Ramos (cell line): ENCODE measurements around the gene SPATA31D1.
"Not testable (repeated sequence)": the region's sequence is repeated elsewhere in the genome, so short reads cannot be mapped to it uniquely, and the experiment has no call there.

Experiments used
- in situ Hi-C: fragments of 300-500 bp; cut with MboI; formaldehyde crosslinking; loops from one replicate; pipeline ENCODE4 v1.14.3; 2022; ENCODE audit warnings: low sequenced_read_pairs; ENCODE audit not compliant: unreplicated experiment

SPATA31D1 gene

DNA sequence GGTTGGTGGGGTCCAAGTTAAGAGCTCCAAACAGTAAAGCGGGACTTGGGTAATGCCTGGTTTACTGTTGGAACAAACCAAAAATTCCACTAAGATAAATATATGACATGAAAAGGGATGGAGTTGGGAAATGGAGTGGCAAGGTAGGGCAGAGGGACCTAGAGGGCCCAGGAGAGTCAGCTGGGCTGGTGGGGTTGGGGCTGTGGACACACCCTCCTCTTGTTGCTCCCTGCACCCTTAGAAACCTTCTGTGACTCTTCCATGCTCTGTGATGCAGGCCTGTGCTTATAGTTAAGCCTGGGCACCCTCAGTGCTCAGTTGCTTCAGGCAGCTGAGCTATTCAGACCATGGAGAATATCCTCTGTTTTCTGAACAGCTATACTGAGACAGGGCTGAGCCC, at the start of gene SPATA31D1:
TSS of gene SPATA31D1 (plus strand) at position 301 of the 400 bp plus-strand sequence. CDS start at position 348, 47 bp downstream.
- in situ Hi-C loops: not testable (repeated sequence)

DNA sequence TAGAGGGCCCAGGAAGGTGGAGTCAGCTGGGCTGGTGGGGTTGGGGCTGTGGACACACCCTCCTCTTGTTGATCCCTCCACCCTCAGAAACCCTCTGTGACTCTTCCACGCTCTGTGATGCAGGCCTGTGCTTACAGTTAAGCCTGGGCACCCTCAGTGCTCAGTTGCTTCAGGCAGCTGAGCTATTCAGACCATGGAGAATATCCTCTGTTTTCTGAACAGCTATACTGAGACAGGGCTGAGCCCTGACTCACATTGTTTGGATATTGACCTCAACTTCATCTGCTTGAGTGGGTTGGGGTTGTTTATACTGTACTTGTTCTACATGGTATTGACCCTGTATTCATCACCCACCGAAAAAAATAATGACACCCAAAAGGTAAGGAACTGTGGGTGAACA, 45.2 kb upstream of the SPATA31D1 start, which contains the start of gene SPATA31D3:
TSS of gene SPATA31D3 (plus strand) at position 108 of the 400 bp plus-strand sequence. CDS start at position 194, 86 bp downstream.
- in situ Hi-C loops: not testable (repeated sequence)

DNA sequence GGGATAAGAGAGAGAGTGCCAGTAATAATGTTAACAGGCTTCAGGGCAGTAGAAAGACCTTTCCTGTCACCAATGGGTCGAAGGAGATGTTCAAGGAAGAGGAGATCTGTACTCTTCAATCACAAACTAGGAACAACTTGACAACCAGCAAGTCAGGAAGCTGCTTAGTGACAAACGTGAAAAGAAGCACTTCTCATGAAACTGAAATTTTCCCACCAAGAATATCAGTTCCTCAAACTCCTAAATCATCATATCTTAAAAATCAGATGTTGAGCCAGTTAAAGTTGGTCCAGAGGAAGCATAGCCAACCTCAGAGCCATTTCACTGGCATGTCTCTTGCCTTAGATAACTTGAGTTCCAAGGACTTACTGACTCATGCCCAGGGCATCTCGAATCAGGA, 39.9 kb upstream of the SPATA31D1 start:
- in situ Hi-C loops: not testable (repeated sequence)

DNA sequence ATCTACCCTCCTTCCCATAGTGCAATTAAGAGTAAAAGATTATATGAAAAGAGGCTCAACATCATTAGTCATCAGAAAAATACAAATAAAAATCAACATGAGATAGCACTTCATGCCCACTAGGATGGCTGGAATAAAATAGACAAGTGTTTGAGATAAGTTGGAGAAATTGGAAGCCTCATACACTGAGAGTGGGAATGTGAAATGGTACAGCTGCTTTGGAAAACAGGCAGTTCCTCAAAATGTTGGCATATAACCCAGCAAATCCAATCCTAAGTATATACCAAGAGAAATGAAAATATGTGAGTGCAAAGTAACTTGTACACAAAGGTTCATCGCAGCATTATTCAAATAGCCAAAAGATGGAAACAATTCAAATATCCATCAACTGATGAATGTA, 35.5 kb upstream of the SPATA31D1 start:
- in situ Hi-C loops: no loop called here

DNA sequence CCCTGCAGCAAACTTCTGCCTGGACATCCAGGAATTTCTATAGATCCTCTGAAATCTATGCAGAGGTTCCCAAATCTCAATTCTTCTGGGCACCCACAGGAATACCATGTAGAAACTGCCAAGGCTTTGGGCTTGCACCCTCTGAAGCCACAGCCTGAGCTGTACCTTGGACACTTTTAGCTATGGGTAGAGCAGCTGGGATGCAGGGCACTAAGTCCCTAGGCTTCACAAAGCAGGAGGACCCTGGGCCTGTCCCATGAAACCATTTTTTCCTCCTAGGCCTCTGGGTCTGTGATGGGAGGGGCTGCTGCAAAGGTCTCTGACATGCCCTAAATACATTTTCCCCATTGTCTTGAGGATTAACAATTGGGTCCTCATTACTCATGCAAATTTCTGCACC, 32.9 kb upstream of the SPATA31D1 start:
- in situ Hi-C loops: no loop called here

DNA sequence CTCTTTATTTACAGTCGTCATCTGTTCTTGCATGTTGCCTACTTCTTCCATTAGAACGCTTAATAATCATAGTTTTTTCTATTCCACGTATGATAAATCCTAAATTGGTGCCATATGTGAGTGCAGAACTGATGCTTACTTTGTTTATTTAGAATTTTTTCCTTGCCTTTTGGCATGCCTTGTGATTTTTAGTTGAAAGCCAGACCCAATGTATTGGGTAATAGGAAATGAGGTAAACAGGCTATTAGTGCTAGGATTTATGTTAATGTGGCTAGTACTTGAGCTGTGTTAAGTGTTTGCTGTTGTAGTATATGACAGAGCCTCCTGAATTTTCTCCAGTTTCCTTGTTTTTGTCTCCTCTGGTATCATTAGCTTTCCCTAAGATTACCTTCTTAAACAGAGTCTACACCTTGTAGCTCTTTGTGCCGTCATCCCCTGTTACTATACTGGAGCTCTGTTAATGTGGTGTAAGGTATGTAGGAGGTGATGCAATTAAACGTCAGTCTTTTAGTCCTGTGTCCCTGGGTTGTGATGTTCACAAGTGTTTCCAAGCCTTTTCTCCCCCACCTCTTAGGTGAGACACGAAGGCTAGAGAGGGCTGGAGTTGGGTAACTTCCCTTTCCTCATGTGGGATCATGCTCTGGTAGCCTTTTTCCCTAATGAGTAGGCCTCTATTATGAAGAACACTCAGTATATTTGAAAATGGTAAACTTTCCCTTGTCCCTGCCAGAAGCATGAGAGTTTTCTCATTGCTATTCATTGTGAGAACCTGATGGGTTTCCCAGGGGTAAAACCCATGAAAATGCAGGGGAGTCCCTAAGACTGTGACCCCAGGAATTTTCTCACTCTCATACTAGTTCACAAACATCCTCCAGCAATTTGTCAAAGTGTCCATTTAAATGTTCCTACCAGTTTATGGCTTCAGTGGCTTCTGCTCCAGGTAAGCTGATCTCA, 24.1 kb upstream of the SPATA31D1 start:
- in situ Hi-C loops: no loop called here

DNA sequence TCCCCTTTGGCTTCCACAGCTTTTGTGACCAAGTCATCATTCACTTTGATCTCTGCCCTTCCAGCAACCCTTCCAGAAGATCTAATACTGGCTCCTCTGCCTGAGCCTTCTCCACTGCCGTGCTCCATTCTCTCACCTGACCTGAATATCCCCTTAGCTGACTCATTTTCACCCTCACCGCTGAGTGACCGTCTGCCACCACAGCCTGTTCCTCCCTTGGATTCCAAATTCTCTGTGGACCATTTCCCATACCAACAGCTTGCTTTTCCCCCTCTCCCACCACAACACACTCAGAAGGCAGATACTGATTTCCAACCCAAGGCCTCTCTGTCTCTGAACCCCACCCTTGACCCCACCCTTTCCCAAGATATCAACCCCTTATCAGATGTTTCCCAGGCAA, 20.5 kb upstream of the SPATA31D1 start:
- in situ Hi-C loops: no loop called here

DNA sequence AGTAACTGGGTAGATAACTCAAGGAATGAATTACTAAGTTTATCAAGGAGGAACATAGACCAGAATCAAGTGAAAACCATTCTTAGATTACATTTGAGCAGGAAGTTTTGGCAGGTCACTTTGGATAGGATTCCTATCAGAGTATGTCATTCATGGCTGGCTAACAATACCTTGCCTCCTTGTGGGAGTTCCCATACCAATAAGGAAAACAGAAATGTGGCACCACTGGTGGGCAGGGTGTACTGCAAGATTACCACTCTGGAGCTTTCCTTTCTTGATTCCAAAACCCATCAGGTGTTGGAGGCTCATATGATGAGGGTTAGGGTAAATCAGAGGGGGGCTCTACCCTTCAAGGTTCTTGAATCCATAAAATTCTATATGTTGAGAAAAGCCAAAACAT, 18.6 kb upstream of the SPATA31D1 start:
- in situ Hi-C loops: no loop called here

DNA sequence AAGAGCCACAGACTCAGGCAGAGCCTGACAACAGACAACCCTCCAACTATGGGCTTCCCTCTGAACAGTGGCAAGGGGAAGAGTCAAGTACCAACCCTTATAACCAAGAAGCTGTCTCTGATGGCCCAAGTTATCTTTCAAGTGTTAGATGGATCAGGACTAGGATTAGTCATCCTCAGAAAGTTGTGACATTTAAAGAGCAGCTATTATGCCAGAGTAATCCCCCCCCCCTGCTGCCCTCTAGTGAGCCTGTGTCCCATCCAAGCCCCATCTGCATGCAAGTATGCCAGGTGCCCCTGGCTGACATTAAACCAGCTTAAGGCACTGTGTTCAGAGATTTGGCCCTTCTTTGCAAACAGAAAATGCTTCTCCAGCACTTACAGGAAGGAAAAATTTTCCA, 16.8 kb upstream of the SPATA31D1 start:
- in situ Hi-C loops: no loop called here

DNA sequence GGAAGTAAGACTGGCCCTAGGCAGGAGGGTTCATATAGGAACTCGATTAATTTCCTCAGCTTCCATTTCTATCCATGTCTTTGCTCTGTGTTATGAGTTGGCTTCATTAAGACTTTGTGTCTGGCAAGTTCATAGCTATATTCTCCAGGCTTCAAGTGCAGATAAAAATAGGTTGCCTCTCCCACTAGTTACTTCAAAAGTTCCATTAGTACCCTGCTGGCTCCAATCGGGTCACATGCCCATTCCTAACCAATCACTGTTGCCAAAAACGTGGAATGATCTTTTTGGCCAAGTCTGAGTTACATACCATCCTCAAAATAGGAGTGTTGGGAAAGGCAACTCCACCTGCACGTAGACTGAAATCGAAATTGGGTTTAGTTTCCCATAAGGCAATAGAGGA, 13.8 kb upstream of the SPATA31D1 start:
- in situ Hi-C loops: no loop called here

DNA sequence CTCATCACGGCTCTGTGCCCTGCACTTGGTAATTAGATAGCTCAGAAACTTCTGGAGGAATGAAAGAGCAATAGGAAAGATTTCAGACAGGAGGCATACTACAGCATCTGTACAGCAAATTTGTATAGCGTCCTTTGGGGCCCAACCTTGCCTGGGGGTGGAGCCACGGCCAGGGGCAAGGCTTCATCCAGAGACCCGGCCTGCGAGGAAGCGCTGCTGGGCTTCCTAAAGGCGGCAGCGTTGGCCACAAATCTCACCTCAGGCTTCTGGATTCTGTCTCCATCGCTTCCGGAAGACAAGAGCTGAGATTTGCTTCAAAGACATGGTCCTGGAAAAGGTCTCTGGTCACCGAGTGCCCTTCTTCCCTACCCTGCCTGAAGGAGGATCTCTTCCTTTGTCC, 12.2 kb upstream of the SPATA31D1 start:
- in situ Hi-C loops: no loop called here

DNA sequence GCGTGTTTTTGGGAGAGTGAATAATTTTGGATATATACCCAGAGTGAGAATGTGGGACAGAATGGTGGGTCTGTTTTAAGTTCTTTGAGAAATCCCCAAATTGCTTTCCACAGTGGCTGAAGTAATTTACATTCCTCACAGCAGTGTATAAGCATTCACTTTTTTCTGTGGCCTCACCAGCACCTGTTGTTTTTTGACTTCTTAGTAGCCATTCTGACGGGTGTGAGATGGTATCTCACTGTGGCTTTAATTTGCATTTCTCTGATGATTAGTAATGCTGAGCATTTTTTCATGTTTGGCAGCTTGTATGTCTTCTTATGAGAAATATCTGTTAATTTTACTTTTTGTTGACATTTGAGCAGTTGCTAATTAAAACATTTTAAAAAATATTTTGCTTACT, 9.4 kb upstream of the SPATA31D1 start:
- in situ Hi-C loops: no loop called here

DNA sequence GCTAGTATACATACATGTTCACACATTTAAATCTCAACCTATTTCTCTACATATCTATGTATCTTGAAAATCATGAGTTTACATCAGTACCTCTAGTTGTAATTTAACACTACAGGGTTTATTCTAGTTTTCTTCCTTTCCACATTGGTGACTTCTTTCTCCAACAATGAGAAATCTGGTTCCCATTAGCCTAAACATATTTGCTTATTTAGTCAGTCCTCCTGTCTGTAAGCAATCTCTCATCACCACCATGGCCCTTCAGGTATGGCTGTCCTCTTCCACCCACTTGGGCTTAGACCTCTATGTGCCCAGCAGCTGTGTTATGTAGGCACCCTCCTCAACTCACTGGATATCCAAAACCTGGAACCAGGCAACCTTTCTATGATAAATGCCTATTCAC, 8.0 kb upstream of the SPATA31D1 start:
- in situ Hi-C loops: no loop called here

DNA sequence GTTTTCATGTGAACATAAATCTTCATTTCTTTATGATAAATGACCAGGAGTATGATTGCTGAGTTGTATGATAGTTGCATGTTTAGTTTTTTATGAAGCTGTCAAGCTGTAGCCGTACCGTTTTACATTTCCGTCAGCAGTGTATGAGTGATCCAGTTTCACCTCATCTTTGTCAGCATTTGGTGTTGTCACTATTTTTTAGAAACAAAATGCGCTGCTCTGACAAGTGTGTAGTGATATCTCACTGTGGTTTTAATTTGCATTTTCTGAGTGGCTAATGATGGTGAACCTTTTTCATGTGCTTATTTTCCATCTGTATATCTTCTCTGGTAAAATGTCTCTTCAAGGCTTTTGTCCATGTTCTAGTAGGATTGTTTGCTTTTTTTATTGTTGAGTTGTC, 6.7 kb upstream of the SPATA31D1 start:
- in situ Hi-C loops: no loop called here

DNA sequence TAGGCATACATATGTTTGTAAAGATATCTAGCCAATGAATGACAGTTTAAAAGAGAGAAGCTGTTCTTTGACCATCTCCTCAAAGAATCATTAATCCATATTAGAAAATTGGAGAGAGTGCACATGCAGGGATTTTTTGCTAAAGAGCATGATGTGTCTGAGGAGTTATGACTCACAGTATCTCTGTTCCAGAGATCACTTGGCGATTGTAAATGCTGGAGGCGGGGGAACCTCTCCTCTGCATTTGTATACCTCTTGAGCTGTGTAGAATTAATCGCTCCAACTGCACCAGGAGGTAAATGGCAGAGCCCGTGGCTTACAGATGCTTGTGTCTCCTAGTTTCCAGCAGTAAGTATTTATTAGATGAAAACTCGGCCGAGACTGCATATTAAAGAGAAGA, 3.6 kb upstream of the SPATA31D1 start:
- in situ Hi-C loops: no loop called here

DNA sequence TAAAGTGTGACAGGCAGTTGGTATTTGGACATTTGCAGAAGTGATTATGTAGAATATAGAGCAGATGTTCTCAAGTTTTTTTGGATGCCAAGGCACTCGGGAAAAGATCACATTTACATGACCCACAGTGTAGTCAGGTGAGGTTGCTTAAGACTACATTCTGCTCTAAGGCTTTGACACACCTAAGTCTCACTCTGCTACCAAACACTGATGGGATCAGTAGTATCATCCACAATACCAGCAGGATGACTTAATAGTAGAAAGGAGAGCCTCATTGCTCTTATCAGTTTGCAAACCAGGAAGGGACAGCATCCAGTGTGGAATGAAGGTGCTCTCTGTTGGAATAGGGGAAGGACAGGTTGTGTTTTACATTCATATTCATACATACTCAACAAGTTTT, 2.5 kb upstream of the SPATA31D1 start:
- in situ Hi-C loops: no loop called here

DNA sequence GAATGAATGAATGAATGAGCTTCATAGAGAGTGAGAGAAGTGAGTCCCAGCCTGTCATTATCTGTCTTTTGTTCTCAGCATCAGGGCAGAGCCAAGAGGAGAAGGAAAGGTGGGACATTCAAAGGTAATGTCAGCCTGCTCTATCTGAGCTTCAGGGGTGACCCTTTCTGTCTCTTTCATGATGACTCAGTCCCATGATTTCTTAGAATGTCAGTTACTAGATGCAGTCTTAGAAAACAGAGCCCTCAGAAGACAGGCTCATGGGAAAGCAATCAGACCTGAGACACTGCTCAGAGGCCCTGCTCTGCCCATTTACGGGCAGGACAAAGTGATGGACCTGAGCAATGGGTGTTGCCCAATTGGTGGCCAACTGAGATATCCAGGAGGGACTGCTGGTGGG, 1.1 kb downstream of the SPATA31D1 start:
- in situ Hi-C loops: no loop called here

DNA sequence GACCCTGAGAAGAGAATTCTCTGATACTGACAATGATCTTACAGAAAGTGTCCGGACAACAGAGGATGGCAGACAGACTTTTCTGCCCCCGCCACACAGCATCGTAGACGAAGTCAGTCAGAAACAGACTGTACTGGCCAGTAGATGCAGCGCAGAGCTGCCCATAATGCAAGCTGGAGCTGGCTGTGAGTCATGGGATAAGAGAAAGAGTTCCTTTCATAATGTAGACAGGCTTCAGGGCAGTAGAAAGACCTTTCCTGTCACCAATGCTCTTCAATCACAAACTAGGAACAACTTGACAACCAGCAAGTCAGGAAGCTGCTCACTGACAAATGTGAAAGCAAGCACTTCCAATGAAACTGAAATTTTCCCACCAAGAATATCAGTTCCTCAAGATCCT, 5.1 kb downstream of the SPATA31D1 start:
- in situ Hi-C loops: no loop called here

DNA sequence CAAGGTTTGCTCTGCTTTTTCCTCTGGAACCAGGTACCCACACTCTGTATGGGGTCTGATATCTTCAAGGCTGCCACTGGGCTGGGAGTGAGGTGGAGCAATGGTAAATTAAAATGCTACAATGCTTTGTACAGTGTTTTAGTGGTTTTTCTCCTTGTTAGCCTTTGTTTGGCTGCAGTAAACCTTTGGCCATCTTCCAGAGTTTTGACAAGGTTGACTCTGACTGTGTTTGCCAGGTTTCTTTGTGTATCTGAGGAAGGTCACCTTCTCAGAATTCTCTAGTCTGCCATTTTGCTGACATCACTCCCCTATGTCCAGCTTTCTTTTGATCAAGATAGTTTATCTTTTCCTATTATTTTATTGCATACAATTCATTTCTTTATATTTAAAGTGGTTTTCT, 11.2 kb downstream of the SPATA31D1 start:
- in situ Hi-C loops: no loop called here

DNA sequence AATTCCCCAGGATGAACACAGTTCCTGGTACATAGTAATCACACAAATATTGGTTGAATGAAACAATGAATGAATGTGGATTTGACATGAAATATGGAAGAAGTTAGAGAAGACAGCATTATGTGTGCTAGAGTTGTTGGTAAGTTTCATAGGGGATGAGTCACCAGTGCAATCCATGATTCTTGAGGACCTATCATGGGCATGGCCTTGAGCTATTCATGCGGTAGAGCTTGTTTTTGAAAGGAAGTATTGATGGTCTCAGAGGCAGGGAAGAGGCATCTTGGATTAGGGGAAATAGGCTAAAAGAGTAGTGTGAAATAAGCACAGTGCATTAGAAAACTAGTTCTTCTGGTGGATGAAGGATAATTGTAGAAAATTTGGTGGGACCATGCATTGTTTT, 22.1 kb downstream of the SPATA31D1 start:
- in situ Hi-C loops: no loop called here

DNA sequence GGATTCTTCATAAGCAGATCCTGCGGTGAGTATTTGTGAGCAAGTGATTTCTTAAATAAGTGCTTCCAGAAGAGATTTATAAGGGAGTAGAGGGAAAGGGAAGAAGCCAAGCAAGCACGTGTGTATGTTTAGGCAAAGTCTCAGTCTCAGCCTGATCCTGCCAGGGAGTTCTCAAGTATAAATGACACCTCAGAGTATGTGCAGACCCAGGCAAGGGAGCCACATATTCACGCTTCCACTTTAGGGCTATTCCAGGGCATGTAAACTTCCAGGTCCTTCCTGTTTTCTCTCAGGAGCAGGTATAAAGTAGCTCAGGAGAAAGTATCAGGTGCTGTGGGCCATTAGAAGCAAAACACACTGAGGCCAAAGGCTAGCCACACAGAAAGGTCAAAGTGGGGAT, 22.6 kb downstream of the SPATA31D1 start:
- in situ Hi-C loops: no loop called here

DNA sequence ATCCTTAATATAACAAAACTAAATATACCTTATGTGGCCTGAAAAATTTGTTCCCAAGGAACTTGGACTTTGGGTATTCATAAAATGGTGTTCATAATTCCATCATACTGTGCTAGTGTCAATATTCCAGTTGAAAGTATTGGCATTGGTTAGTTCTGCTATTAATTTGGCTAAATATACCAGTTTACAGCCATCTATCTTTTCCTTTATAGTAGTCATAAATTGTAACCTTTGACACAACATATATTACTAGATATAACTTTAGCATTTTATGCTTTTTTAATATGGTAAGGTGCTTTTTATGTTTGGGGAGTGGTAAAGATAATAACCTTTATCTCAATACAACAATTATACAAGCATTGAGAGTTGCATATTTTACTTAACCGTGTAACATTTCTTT, 23.7 kb downstream of the SPATA31D1 start:
- in situ Hi-C loops: no loop called here
